GM13977 (cell line): Measurements from ENCODE around the gene FAM168B.
"Not testable (repeated sequence)": the region's sequence is repeated elsewhere in the genome, so short reads cannot be mapped to it uniquely, and the experiment has no call there.

Experiments
- DNase-seq: peaks from one replicate; pipeline ENCODE4 v3.0.0; 2012; ENCODE audit warnings: low spot score
- CTCF ChIP-seq: IDR thresholded peaks from 2 replicates; pipeline ENCODE4 v1.5.1; 2012; ENCODE audit warnings: mild to moderate bottlenecking, control low read depth; ENCODE audit not compliant: insufficient read depth; ENCODE audit errors: extremely low read depth, missing control alignments
- in situ Hi-C: fragments of 300-500 bp; cut with MboI; formaldehyde crosslinking; loops from one replicate; pipeline ENCODE4 v1.12.0; 2022; ENCODE audit warnings: low sequenced_read_pairs, low pct_unique_long_range_greater_than_20kb, mixed read lengths, inconsistent platforms; ENCODE audit not compliant: unreplicated experiment

Gene FAM168B

GRCh38 chr2:131120815-131121317, 27.6 kb upstream of the FAM168B start:
- no peak for DNase-seq
- in situ Hi-C loops = no loop called here
- no peak for TF ChIP-seq CTCF

GRCh38 chr2:131115752-131116151, 22.5 kb upstream of the FAM168B start:
- TF ChIP-seq CTCF = no peak
- in situ Hi-C loops = no loop called here
- no peak for DNase-seq

GRCh38 chr2:131114950-131115349, 21.7 kb upstream of the FAM168B start:
- DNase-seq, in situ Hi-C loops: not testable (repeated sequence)

- DNase-seq = no peak
- in situ Hi-C loops = no loop called here
- no peak for TF ChIP-seq CTCF
These were observed 20.4 kb upstream of the FAM168B start for GRCh38 chr2:131113566-131114227.

GRCh38 chr2:131112529-131112928, 19.3 kb upstream of the FAM168B start:
- no peak for TF ChIP-seq CTCF
- DNase-seq = no peak
- in situ Hi-C loops = no loop called here

GRCh38 chr2:131105950-131106801, 12.9 kb upstream of the FAM168B start:
- in situ Hi-C loops = no loop called here
- peak; percentile 60 for DNase-seq
- no peak for TF ChIP-seq CTCF
